GM21390 (cell line): ENCODE measurements around the gene RPS14.
"Not testable (repeated sequence)": the region's sequence is repeated elsewhere in the genome, so short reads cannot be mapped to it uniquely, and the experiment has no call there.

Source experiments
- ATAC-seq: cut with Tn5 transposase; IDR thresholded peaks from one replicate; pipeline ENCODE4 v1.9.1; 2021; ENCODE audit not compliant: unreplicated experiment

Gene RPS14

GRCh38 chr5:150447188-150447587 lies 2.4 kb downstream of the RPS14 start:
- ATAC-seq: no peak

- ATAC-seq: no peak
Measured at GRCh38 chr5:150446583-150446982, 3.0 kb downstream of the RPS14 start.

GRCh38 chr5:150446088-150446487 lies 3.5 kb downstream of the RPS14 start:
- ATAC-seq: no peak

- ATAC-seq: no peak
Measured at GRCh38 chr5:150444770-150445169, 4.8 kb downstream of the RPS14 start.

- ATAC-seq: no peak
Measured at GRCh38 chr5:150443242-150444075, 6.1 kb downstream of the RPS14 start.

GRCh38 chr5:150442699-150443080 lies 6.8 kb downstream of the RPS14 start:
- no peak for ATAC-seq

GRCh38 chr5:150441813-150442698 lies 7.5 kb downstream of the RPS14 start:
- no peak for ATAC-seq

- ATAC-seq: no peak
Measured at GRCh38 chr5:150440948-150441812, 8.4 kb downstream of the RPS14 start.

- no peak for ATAC-seq
Measured at GRCh38 chr5:150438873-150439546, 10.5 kb downstream of the RPS14 start.

- ATAC-seq: peak; percentile 97
Measured at GRCh38 chr5:150436141-150436680, 13.3 kb downstream of the RPS14 start.

- no peak for ATAC-seq
Measured at GRCh38 chr5:150434464-150434863, 15.1 kb downstream of the RPS14 start.

GRCh38 chr5:150431574-150431973 lies 18.0 kb downstream of the RPS14 start:
- ATAC-seq: no peak

- ATAC-seq: no peak
Measured at GRCh38 chr5:150431048-150431447, 18.5 kb downstream of the RPS14 start.

GRCh38 chr5:150429410-150429873 lies 20.1 kb downstream of the RPS14 start:
- peak; percentile 67 for ATAC-seq

GRCh38 chr5:150428978-150429377 lies 20.6 kb downstream of the RPS14 start:
- ATAC-seq: no peak

- ATAC-seq: no peak
Measured at GRCh38 chr5:150428106-150428876, 21.2 kb downstream of the RPS14 start.

GRCh38 chr5:150426165-150426564 lies 23.4 kb downstream of the RPS14 start:
- not testable (repeated sequence) for ATAC-seq

GRCh38 chr5:150422758-150423157 lies 26.8 kb downstream of the RPS14 start:
- no peak for ATAC-seq

GRCh38 chr5:150422075-150422474 lies 27.5 kb downstream of the RPS14 start:
- ATAC-seq: no peak
